ENCODE measurements around the gene SPINK4. TPM values are rescaled to one million over a fixed set of nuclear protein-coding genes. Genes with fewer than 3 reads are reported as not detected.

Gene SPINK4
- total and polyA plus RNA-seq, 2 donors (not counting 1 experiment from before 2014, with no cell fraction given) = not detected

GRCh38 chr9:33264003-33264472 lies 24.1 kb downstream of the SPINK4 start:
- intact Hi-C loops (cut with micrococcal nuclease) = loop anchor here (1.0 to 10.0 kb wide), 5 partner anchors 26 to 781 kb away; partner anchors contain the start of genes NFX1, NOL6, SMIM27 and TOPORS
- Histone ChIP-seq H3K4me3 (ENCODE audit: control extremely low read depth in 1 of 5, extremely low read depth in 1 of 5, insufficient read depth in 1 of 5, low read depth in 2 of 5, low read length in 4 of 5) (peak overlapping the region; percentile 89 to 99 (median 97)), H3K4me1 (ENCODE audit: control insufficient read depth in 2 of 2, insufficient read depth in 2 of 2, low read length in 2 of 2) (peaks cover 19 to 23% of the 10 kb centered on the region in 2 donors), H4K20me1 (ENCODE audit: control insufficient read depth, insufficient read depth, low read length, poor library complexity, severe bottlenecking) (peaks cover 19% of the 10 kb centered on the region), H3K4me2 (replicated peaks; ENCODE audit: low read depth, low read length, poor library complexity, severe bottlenecking) (peak overlapping the region; percentile 89), H3K9ac (ENCODE audit: low read length) (peak overlapping the region; percentile 85), H2AFZ (ENCODE audit: insufficient read depth, low read depth, low read length, poor library complexity, severe bottlenecking) (peak overlapping the region; percentile 86), H3K9me3 (ENCODE audit: control extremely low read depth in 1 of 3, control insufficient read depth in 2 of 3, insufficient read depth in 1 of 3, low read length in 2 of 3) (no peaks in the 10 kb centered on the region), H3K27me3 (replicated peaks in 1 of 4; ENCODE audit: control extremely low read depth in 1 of 4, control insufficient read depth in 3 of 4, insufficient read depth in 4 of 4, low read length in 3 of 4) (no peaks in the 10 kb centered on the region), H3K27ac (ENCODE audit: low read length in 2 of 2) (peak overlapping the region; percentile 80 to 96), H3K36me3 (replicated peaks in 1 of 2; ENCODE audit: control extremely low read depth in 1 of 2, control insufficient read depth in 1 of 2, extremely low read depth in 1 of 2, insufficient read depth in 2 of 2, low read length in 1 of 2) (peaks cover 1 to 48% of the 10 kb centered on the region in 2 experiments), H3K79me2 (ENCODE audit: control insufficient read depth, insufficient read depth, low read length) (peaks cover 44% of the 10 kb centered on the region)
- DNase-seq = peak; percentile 64
- WGBS (ENCODE audit: insufficient coverage) = under 1% methylated on average over 37 of the region's 37 CpGs
- ATAC-seq (ENCODE audit: low read depth) = no peak
- POLR2A ChIA-PET = interaction anchor here (0.5 to 2.0 kb wide), 6 partner anchors 9 to 239 kb away, joined by 3 to 10 read pairs (median 4); partner anchors contain the start of genes DNAJA1, NFX1 and NOL6
- peaks cover 39% of the 10 kb centered on the region for H3K4me1 Mint-ChIP-seq
- CTCF ChIA-PET = interaction anchor here (0.8 to 1.9 kb wide), 7 partner anchors 35 to 184 kb away, joined by 3 to 11 read pairs (median 4); no protein-coding TSS in a partner anchor
- peak overlapping the region; percentile 80 for H3K27ac Mint-ChIP-seq
- peak overlapping the region; percentile 88 for H3K4me3 Mint-ChIP-seq
- TF ChIP-seq CTCF (IDR thresholded peaks at IDR 0.05) (no peak), EZH2 (IDR thresholded peaks at IDR 0.05; ENCODE audit: borderline replicate concordance, insufficient read depth, low read depth, low read length, poor library complexity, severe bottlenecking) (no peak)
- H3K9me3 Mint-ChIP-seq (ENCODE audit: insufficient read depth) = no peaks in the 10 kb centered on the region
- no peaks in the 10 kb centered on the region for H3K27me3 Mint-ChIP-seq
